ENCODE measurements around the gene HM13. TPM values are rescaled to one million over a fixed set of nuclear protein-coding genes. Genes with fewer than 3 reads are reported as not detected.

HM13 gene
- total and polyA plus RNA-seq, 2 of the 13 experiments (the other 11 are each of a cell fraction or from before 2014, with no cell fraction given) = 118 to 243 TPM

Small RNA genes lying within 50 kb of the gene (microRNA-seq; reads per million reads assigned to microRNA genes)
- gene MIR3193 = 3.9 reads per million, percentile 27 among the genes with 10 or more reads in this experiment

Small RNA genes lying within 50 kb of the gene (small RNA-seq; reads per million reads assigned to genes)
- 0 to 0.33 (median 0) reads per million in 3 experiments for gene MIR3193 (ENCODE audit: insufficient read depth in 2 of 3, insufficient read length in 3 of 3, low read depth in 2 of 3, low replicate concordance in 1 of 3)

Other genes with a start within 250 kb of the HM13 start
- not detected in 2 replicates for gene DEFB116, start 205.9 kb upstream of the HM13 start, total RNA-seq (2016; rRNA removed; fragmentation: Illumina TruSeq; extraction: Trizol)
- not detected in 2 replicates for gene DEFB116, start 205.9 kb upstream of the HM13 start, polyA plus RNA-seq (2011; rRNA removed)
- gene DEFB118, start 145.8 kb upstream of the HM13 start, total RNA-seq (2016; rRNA removed; fragmentation: Illumina TruSeq; extraction: Trizol) = not detected in 2 replicates
- not detected in 2 replicates for gene DEFB118, start 145.8 kb upstream of the HM13 start, polyA plus RNA-seq (2011; rRNA removed)
- not detected in 2 replicates for gene DEFB119, start 123.9 kb upstream of the HM13 start, total RNA-seq (2016; rRNA removed; fragmentation: Illumina TruSeq; extraction: Trizol)
- not detected in 2 replicates for gene DEFB119, start 123.9 kb upstream of the HM13 start, polyA plus RNA-seq (2011; rRNA removed)
- gene DEFB121, start 108.2 kb upstream of the HM13 start, total RNA-seq (2016; rRNA removed; fragmentation: Illumina TruSeq; extraction: Trizol) = not detected in 2 replicates
- not detected in 2 replicates for gene DEFB121, start 108.2 kb upstream of the HM13 start, polyA plus RNA-seq (2011; rRNA removed)
- not detected in 2 replicates for gene DEFB123, start 73.8 kb upstream of the HM13 start, total RNA-seq (2016; rRNA removed; fragmentation: Illumina TruSeq; extraction: Trizol)
- not detected in 2 replicates for gene DEFB123, start 73.8 kb upstream of the HM13 start, polyA plus RNA-seq (2011; rRNA removed)
- not detected in 2 replicates for gene DEFB124, start 39.3 kb upstream of the HM13 start, total RNA-seq (2016; rRNA removed; fragmentation: Illumina TruSeq; extraction: Trizol)
- not detected in 2 replicates for gene DEFB124, start 39.3 kb upstream of the HM13 start, polyA plus RNA-seq (2011; rRNA removed)
- not detected in 2 replicates for gene REM1, start 39.2 kb upstream of the HM13 start, total RNA-seq (2016; rRNA removed; fragmentation: Illumina TruSeq; extraction: Trizol)
- not detected in 2 replicates for gene REM1, start 39.2 kb upstream of the HM13 start, polyA plus RNA-seq (2011; rRNA removed)
- 315 and 419 TPM in 2 replicates for gene ID1, start 90.8 kb downstream of the HM13 start, total RNA-seq (2016; rRNA removed; fragmentation: Illumina TruSeq; extraction: Trizol)
- gene ID1, start 90.8 kb downstream of the HM13 start, polyA plus RNA-seq (2011; rRNA removed) = 258 and 320 TPM in 2 replicates
- not detected in 2 replicates for gene COX4I2, start 123.5 kb downstream of the HM13 start, total RNA-seq (2016; rRNA removed; fragmentation: Illumina TruSeq; extraction: Trizol)
- gene COX4I2, start 123.5 kb downstream of the HM13 start, polyA plus RNA-seq (2011; rRNA removed) = 0.74 and 1.1 TPM in 2 replicates
- 164 and 200 TPM in 2 replicates for gene BCL2L1, start 208.4 kb downstream of the HM13 start, total RNA-seq (2016; rRNA removed; fragmentation: Illumina TruSeq; extraction: Trizol)
- gene BCL2L1, start 208.4 kb downstream of the HM13 start, polyA plus RNA-seq (2011; rRNA removed) = 258 and 259 TPM in 2 replicates
- gene TPX2, start 224.8 kb downstream of the HM13 start, total RNA-seq (2016; rRNA removed; fragmentation: Illumina TruSeq; extraction: Trizol) = 124 and 190 TPM in 2 replicates
- gene TPX2, start 224.8 kb downstream of the HM13 start, polyA plus RNA-seq (2011; rRNA removed) = 20.0 and 34.3 TPM in 2 replicates

All from HepG2 (cell line).